Kidney epithelial cell (primary cell): ENCODE data around the gene CCDC85B. TPM values are rescaled to one million over a fixed set of nuclear protein-coding genes. Genes with fewer than 3 reads are reported as not detected.

Experiments used
- DNase-seq: peaks from one replicate; pipeline ENCODE4 v3.0.0-alpha.2; 2010; ENCODE audit warnings: low read depth
- H3K27me3 ChIP-seq: 2 replicates; pipeline ENCODE4 v1.6.0; 2011; ENCODE audit warnings: low read length; ENCODE audit not compliant: control insufficient read depth, insufficient read depth
- H3K36me3 ChIP-seq: 2 replicates; pipeline ENCODE4 v1.5.1; 2011; ENCODE audit warnings: low read length; ENCODE audit not compliant: control insufficient read depth, insufficient read depth
- H3K4me3 ChIP-seq: 2 replicates; pipeline ENCODE4 v1.5.1; 2011; ENCODE audit warnings: low read depth, mild to moderate bottlenecking, control low read depth, low read length
- total RNA-seq: library from RNA; depleted of rRNA; stranded (reverse); fragments of >200 nt; gene quantifications from 2 replicates; pipeline ENCODE4 v1.2.3, GENCODE V29; 2015
- TF ChIP-seq, protein P1 (sequence below): IDR thresholded peaks from 2 replicates; pipeline ENCODE4 v1.5.1; 2011; ENCODE audit warnings: mild to moderate bottlenecking, moderate library complexity, low read length, control low read depth, inconsistent platforms; ENCODE audit not compliant: insufficient read depth, poor library complexity, severe bottlenecking

Gene CCDC85B
- total RNA-seq, 1 donor from 2014 or later = 48.9 TPM

DNA sequence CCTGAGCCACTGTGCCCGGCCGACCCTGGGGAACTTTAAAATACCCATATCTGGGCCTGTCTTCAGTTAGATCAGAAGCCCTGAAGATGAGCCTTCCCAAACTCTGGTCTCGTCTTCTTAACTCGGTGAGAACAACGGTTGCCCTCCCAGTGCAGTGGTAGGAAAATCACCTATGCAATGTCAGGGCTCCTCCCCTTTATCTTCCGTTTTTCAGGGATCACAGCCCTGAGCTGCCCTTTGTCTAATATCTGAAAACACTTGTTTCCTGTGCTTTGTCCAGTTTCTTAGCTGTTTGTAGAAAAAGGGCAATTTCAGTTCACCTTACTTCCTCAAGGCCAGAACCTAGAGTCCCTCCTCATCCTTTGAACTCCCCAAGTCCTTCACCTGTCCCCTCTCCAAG is 38.2 kb downstream of the CCDC85B start:
- Histone ChIP-seq H3K27me3 (no peaks in the 10 kb centered on the region), H3K36me3 (no peaks in the 10 kb centered on the region), H3K4me3 (no peak overlapping the region)
- TF ChIP-seq, protein P1, sequence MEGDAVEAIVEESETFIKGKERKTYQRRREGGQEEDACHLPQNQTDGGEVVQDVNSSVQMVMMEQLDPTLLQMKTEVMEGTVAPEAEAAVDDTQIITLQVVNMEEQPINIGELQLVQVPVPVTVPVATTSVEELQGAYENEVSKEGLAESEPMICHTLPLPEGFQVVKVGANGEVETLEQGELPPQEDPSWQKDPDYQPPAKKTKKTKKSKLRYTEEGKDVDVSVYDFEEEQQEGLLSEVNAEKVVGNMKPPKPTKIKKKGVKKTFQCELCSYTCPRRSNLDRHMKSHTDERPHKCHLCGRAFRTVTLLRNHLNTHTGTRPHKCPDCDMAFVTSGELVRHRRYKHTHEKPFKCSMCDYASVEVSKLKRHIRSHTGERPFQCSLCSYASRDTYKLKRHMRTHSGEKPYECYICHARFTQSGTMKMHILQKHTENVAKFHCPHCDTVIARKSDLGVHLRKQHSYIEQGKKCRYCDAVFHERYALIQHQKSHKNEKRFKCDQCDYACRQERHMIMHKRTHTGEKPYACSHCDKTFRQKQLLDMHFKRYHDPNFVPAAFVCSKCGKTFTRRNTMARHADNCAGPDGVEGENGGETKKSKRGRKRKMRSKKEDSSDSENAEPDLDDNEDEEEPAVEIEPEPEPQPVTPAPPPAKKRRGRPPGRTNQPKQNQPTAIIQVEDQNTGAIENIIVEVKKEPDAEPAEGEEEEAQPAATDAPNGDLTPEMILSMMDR = no peak
- no peak for DNase-seq

GRCh38 chr11:65931773-65932557 is 41.5 kb downstream of the CCDC85B start:
- TF ChIP-seq, protein P1 = no peak
- DNase-seq = no peak
- Histone ChIP-seq H3K27me3 (no peaks in the 10 kb centered on the region), H3K4me3 (no peak overlapping the region), H3K36me3 (no peaks in the 10 kb centered on the region)

DNA sequence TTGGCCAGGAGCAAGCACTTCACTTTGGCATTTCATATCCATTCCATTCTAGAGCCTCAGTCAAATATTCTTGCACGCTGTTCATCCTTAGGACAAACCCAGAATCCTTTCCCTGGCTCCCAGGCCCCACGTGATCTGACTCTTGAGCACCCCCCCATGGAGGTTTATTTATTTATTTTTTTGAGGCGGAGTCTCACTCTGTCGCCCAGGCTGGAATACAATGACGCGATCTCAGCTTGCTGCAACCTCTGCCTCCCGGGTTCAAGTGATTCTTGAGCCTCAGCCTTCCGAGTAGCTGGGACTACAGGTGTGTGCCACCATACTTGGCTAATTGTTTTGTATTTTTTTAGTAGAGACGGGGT is 42.1 kb downstream of the CCDC85B start:
- DNase-seq = no peak
- Histone ChIP-seq H3K27me3 (no peaks in the 10 kb centered on the region), H3K4me3 (no peak overlapping the region), H3K36me3 (no peaks in the 10 kb centered on the region)
- TF ChIP-seq, protein P1 = no peak

DNA sequence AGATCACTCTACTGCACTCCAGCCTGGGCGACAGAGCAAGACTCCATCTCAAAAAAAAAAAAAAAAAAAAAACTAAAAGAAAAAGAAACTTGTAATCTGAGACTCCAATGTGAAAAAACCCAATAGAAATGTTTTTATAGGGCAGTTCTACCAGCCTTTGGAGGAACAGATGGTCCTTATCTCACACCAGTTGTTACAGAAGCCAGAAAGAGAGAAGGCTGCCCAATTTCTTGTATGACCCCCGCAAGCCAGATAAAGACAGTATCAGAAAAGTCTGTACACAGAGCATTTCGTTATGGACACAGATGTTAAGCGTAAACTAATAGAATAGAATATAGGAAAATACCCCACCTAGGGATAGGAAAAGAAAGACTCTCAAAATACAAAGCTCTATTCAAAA is 43.5 kb downstream of the CCDC85B start:
- TF ChIP-seq, protein P1 = no peak
- no peak for DNase-seq
- Histone ChIP-seq H3K36me3 (no peaks in the 10 kb centered on the region), H3K27me3 (no peaks in the 10 kb centered on the region), H3K4me3 (no peak overlapping the region)

- TF ChIP-seq, protein P1 = no peak
- DNase-seq = no peak
- no peaks in the 10 kb centered on the region for H3K27me3 ChIP-seq
- H3K4me3 ChIP-seq = no peak overlapping the region
- no peaks in the 10 kb centered on the region for H3K36me3 ChIP-seq
These were observed 47.3 kb downstream of the CCDC85B start for GRCh38 chr11:65937766-65938165.

Other genes with a start within 250 kb of the CCDC85B start
- 64.3 and 103 TPM in 2 replicates for gene RELA, start 227.8 kb upstream of the CCDC85B start, total RNA-seq
- 65.5 and 73.3 TPM in 2 replicates for gene KAT5, start 178.4 kb upstream of the CCDC85B start, total RNA-seq
- gene RNASEH2C, start 169.9 kb upstream of the CCDC85B start, total RNA-seq = 43.1 and 50.1 TPM in 2 replicates
- 21.5 and 21.7 TPM in 2 replicates for gene AP5B1, start 109.7 kb upstream of the CCDC85B start, total RNA-seq
- gene OVOL1, start 103.6 kb upstream of the CCDC85B start, total RNA-seq = 15.8 and 17.8 TPM in 2 replicates
- gene SNX32, start 56.7 kb upstream of the CCDC85B start, total RNA-seq = 1.4 and 1.9 TPM in 2 replicates
- 1,640 and 1,825 TPM in 2 replicates for gene CFL1, start 32.5 kb upstream of the CCDC85B start, total RNA-seq
- 63.6 and 77.5 TPM in 2 replicates for gene MUS81, start 30.2 kb upstream of the CCDC85B start, total RNA-seq
- 54.1 and 62.0 TPM in 2 replicates for gene EFEMP2, start 17.9 kb upstream of the CCDC85B start, total RNA-seq
- not detected in 2 replicates for gene CTSW, start 10.8 kb upstream of the CCDC85B start, total RNA-seq
- 142 and 144 TPM in 2 replicates for gene FIBP, start 2.2 kb upstream of the CCDC85B start, total RNA-seq
- 44.2 and 46.5 TPM in 2 replicates for gene FOSL1, start 9.7 kb downstream of the CCDC85B start, total RNA-seq
- 19.7 and 19.9 TPM in 2 replicates for gene C11orf68, start 28.4 kb downstream of the CCDC85B start, total RNA-seq
- gene DRAP1, start 28.8 kb downstream of the CCDC85B start, total RNA-seq = 106 and 141 TPM in 2 replicates
- gene TSGA10IP, start 54.8 kb downstream of the CCDC85B start, total RNA-seq = not detected in 2 replicates
- gene SART1, start 71.1 kb downstream of the CCDC85B start, total RNA-seq = 32.6 and 37.2 TPM in 2 replicates
- 33.4 and 59.0 TPM in 2 replicates for gene EIF1AD, start 111.5 kb downstream of the CCDC85B start, total RNA-seq
- 73.8 and 87.3 TPM in 2 replicates for gene BANF1, start 111.8 kb downstream of the CCDC85B start, total RNA-seq
- gene CST6, start 121.3 kb downstream of the CCDC85B start, total RNA-seq = 59.8 and 61.3 TPM in 2 replicates
- 0.29 TPM in 1 of 2 replicates, not detected in the other for gene CATSPER1, start 135.8 kb downstream of the CCDC85B start, total RNA-seq
- 0.96 and 4.4 TPM in 2 replicates for gene GAL3ST3, start 158.5 kb downstream of the CCDC85B start, total RNA-seq
- 181 and 211 TPM in 2 replicates for gene SF3B2, start 161.7 kb downstream of the CCDC85B start, total RNA-seq
- 29.4 and 35.4 TPM in 2 replicates for gene PACS1, start 179.6 kb downstream of the CCDC85B start, total RNA-seq